Body of pancreas (tissue), 4 donors: ENCODE measurements around the gene PPHLN1. TPM values are rescaled to one million over a fixed set of nuclear protein-coding genes. Genes with fewer than 3 reads are reported as not detected.

Experiments
- ATAC-seq: fragments of 150-250 bp; one replicate; pipeline ENCODE4 v1.9.1; 2016
- DNase-seq, 4 donors: peaks; one replicate each; pipeline ENCODE4 v3.0.0-alpha.2; 2019
- H3K27ac ChIP-seq, 4 donors: fragments of 200-600 bp; sonication (generic); 1 replicate in 3 of 4; 2 replicates in 1 of 4; pipeline versions ENCODE4 v1.5.1 to v1.6.1; 2016 to 2019; ENCODE audit warnings: mild to moderate bottlenecking in 1 of 4, mixed read lengths in 1 of 4, moderate library complexity in 1 of 4
- H3K27me3 ChIP-seq, 2 donors: fragments of 200-600 bp; sonication (generic); one replicate each; pipeline ENCODE4 v1.6.0; 2016; ENCODE audit warnings: mild to moderate bottlenecking in 1 of 2
- H3K36me3 ChIP-seq, 2 donors: fragments of 200-600 bp; sonication (generic); replicated peaks in 1 of 2; 2 replicates each; pipeline ENCODE4 v1.5.1; 2016; ENCODE audit warnings: low read depth in 2 of 2; ENCODE audit not compliant: insufficient read depth in 1 of 2
- H3K4me1 ChIP-seq: fragments of 200-600 bp; sonication (generic); one replicate; pipeline ENCODE4 v1.6.0; 2016
- H3K4me3 ChIP-seq, 2 donors: fragments of 200-600 bp; sonication (generic); 1 replicate in 1 of 2; 2 replicates in 1 of 2; pipeline ENCODE4 v1.5.1; 2016 to 2019
- H3K9me3 ChIP-seq, 3 donors: fragments of 200-600 bp; sonication (generic); 1 replicate in 2 of 3; 2 replicates in 1 of 3; pipeline ENCODE4 v1.5.1; 2016
- POLR2A ChIP-seq, 3 donors: fragments of 450-650 bp; IDR thresholded peaks; one replicate each; pipeline ENCODE4 v1.6.1; 2016; ENCODE audit warnings: antibody characterized with exemption in 3 of 3, mild to moderate bottlenecking in 2 of 3
- WGBS, 2 donors: methylation state at CpG; one replicate each; pipeline ENCODE4 v1.1.5; 2017; 5-methylcytosine and 5-hydroxymethylcytosine counted together
- intact Hi-C: fragments of 100-400 bp; cut with DNase I; formaldehyde crosslinking; loops from one replicate; pipeline ENCODE4 v1.15.1; 2023
- total RNA-seq, 2 donors: library from RNA; depleted of rRNA; stranded (reverse); fragments of >200 nt; gene quantifications; one replicate each; pipeline ENCODE4 v1.1.0, GENCODE V29; 2016
- TF ChIP-seq, protein P1 (sequence below), 7 experiments: fragments of 450-650 bp in 4 of 7; fragments of 200-600 bp in 3 of 7; sonication (generic) in 3 of 7; IDR thresholded peaks; one replicate each; pipeline ENCODE4 v1.5.1; 2016 to 2019; ENCODE audit warnings: antibody characterized with exemption in 7 of 7

The PPHLN1 gene
- total RNA-seq, 2 donors from 2014 or later: 20.8 to 30.1 TPM

DNA sequence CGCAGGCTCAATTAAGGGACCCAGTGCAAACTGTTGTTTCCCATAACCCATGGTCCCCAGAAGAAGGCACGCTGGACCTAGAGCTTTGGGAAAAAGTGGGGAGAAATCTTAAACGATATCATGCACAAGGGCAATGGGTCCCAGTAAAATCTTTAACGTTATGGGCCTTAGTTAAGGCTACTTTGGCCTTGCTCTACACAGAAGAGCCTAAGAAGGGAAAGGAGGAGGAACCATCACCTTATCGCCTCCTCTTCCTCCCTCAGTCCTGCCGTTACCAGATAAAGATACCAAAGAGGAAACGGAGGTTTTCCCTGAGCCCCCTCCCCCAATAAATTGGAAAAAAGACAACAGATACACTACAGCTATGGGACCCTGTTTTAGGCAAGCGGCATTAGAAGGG, 116.9 kb downstream of the PPHLN1 start:
- Histone ChIP-seq H3K27me3 (no peaks in the 10 kb centered on the region), H3K27ac (no peak overlapping the region), H3K36me3 (no peaks in the 10 kb centered on the region), H3K4me1 (peaks cover 5% of the 10 kb centered on the region), H3K4me3 (no peak overlapping the region), H3K9me3 (no peaks in the 10 kb centered on the region)
- intact Hi-C loops: no loop called here
- ATAC-seq (no peak), DNase-seq (no peak)
- 93 to 96% methylated on average over 8 of the region's 8 CpGs for WGBS, 2 donors
- TF ChIP-seq, protein P1, sequence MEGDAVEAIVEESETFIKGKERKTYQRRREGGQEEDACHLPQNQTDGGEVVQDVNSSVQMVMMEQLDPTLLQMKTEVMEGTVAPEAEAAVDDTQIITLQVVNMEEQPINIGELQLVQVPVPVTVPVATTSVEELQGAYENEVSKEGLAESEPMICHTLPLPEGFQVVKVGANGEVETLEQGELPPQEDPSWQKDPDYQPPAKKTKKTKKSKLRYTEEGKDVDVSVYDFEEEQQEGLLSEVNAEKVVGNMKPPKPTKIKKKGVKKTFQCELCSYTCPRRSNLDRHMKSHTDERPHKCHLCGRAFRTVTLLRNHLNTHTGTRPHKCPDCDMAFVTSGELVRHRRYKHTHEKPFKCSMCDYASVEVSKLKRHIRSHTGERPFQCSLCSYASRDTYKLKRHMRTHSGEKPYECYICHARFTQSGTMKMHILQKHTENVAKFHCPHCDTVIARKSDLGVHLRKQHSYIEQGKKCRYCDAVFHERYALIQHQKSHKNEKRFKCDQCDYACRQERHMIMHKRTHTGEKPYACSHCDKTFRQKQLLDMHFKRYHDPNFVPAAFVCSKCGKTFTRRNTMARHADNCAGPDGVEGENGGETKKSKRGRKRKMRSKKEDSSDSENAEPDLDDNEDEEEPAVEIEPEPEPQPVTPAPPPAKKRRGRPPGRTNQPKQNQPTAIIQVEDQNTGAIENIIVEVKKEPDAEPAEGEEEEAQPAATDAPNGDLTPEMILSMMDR (IDR thresholded peaks at IDR 0.05): no peak
- TF ChIP-seq POLR2A (IDR thresholded peaks at IDR 0.05): no peak

DNA sequence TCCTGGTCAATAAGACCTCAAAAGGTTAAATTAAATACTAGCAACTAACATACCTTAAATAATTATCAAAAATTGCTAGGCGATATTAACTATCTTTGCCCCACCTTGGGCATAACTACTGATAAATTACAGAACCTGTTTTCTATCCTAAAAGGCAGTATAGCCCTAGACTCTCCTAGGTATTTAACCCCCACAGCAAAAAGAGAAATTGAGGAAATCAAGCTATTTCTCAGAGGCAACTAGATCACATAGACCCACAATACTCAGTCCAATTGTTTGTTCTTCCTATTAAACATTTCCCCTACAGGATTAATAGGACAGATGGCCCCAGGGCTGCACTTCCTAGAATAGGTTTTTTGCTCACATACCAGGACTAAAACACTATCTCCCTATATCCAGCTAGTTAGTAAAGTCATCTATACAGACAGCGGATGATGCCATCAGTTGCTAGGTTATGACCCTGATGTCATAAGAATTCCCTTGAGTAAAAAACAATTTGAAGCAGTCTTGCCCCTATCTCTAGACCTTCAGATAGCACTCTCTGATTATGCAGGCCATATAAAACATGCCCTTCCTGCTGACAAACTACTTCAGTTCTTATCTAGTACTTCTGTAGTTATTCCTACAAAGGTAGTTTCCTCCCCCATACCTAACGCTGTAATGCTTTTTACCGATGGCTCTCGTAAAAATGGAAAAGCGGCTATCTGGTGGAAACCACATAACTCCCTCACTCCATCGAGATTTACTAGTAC, 118.4 kb downstream of the PPHLN1 start:
- DNase-seq: no peak
- Histone ChIP-seq H3K4me1 (peaks cover 5% of the 10 kb centered on the region), H3K4me3 (no peak overlapping the region), H3K27ac (no peak overlapping the region), H3K27me3 (no peaks in the 10 kb centered on the region), H3K36me3 (no peaks in the 10 kb centered on the region), H3K9me3 (no peaks in the 10 kb centered on the region)
- WGBS, 2 donors: 93 to 97% methylated on average over 7 of the region's 7 CpGs
- no peak for TF ChIP-seq POLR2A (IDR thresholded peaks at IDR 0.05)
- TF ChIP-seq, protein P1 (IDR thresholded peaks at IDR 0.05): no peak
- intact Hi-C loops: no loop called here
- no peak for ATAC-seq

DNA sequence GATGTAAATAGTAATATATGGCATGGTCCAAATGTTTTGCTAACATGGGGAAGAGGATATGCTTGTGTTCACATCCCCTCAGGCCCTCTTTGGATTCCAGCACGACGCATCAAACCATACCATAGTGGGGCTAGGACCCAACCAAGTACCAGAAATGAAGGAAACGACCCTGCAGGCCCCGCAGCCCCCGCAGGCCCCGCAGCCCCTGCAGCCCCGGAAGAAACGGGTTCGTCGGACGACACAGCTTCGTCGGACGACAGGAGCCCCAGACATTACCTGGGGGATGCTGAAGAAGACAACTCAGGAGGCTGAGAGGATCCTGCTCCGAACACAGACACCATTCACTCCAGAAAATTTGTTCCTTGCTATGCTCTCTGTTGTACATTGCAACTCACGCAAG, 119.9 kb downstream of the PPHLN1 start:
- Histone ChIP-seq H3K36me3 (no peaks in the 10 kb centered on the region), H3K27me3 (no peaks in the 10 kb centered on the region), H3K4me1 (peaks cover 5% of the 10 kb centered on the region), H3K4me3 (no peak overlapping the region), H3K9me3 (no peaks in the 10 kb centered on the region), H3K27ac (no peak overlapping the region)
- intact Hi-C loops: no loop called here
- ATAC-seq: no peak
- TF ChIP-seq, protein P1 (IDR thresholded peaks at IDR 0.05): no peak
- no peak for TF ChIP-seq POLR2A (IDR thresholded peaks at IDR 0.05)
- WGBS, 2 donors: 94 to 96% methylated on average over 12 to 16 of the region's 16 CpGs
- no peak for DNase-seq

DNA sequence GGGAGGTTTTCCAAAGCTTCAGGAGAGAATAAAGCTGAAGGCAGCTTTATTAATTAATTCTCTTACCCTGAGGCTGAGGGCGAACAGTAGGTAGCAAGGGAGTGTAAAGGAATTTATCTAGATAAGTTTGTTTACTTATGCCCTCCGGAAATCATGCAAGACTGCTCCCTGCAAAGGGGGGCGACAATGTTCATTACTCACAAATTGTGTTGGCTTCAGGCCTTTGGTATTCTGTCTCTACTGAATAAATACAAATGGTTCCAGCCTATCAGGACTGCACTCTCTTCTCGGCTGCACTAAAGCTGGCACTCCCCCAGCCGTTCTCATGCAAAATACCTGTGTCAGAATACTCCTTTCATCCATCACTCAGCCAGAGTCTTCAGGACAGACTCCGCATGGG, 120.8 kb downstream of the PPHLN1 start:
- ATAC-seq (no peak), DNase-seq (no peak)
- H3K4me1 ChIP-seq: peaks cover 5% of the 10 kb centered on the region
- no peaks in the 10 kb centered on the region for H3K27me3 ChIP-seq
- no peaks in the 10 kb centered on the region for H3K36me3 ChIP-seq
- 44 to 56% methylated on average over 6 of the region's 6 CpGs for WGBS, 2 donors
- intact Hi-C loops: no loop called here
- H3K4me3 ChIP-seq: no peak overlapping the region
- no peak overlapping the region for H3K27ac ChIP-seq
- no peaks in the 10 kb centered on the region for H3K9me3 ChIP-seq
- TF ChIP-seq POLR2A (IDR thresholded peaks at IDR 0.05): no peak
- TF ChIP-seq, protein P1 (IDR thresholded peaks at IDR 0.05): no peak

DNA sequence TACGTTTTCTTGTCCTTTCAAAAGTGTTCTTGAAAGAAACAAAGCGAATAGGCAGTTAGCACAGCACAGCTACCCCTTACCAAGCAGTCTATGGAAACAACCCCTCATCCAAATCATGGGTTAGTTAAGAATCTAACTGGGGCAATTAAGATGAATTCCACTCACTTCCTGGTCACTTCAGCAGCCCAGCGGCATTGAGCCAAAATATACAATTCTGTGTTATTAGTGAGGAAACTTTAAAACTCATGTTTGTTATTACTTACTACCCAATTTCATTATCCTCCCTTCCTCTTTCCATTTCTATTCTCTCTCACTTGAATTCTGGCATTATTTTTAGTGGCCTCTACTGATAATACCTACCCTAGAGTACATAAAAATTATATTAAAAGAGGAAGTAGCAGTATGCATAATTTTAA, 121.4 kb downstream of the PPHLN1 start:
- Histone ChIP-seq H3K27ac (no peak overlapping the region), H3K27me3 (no peaks in the 10 kb centered on the region), H3K4me1 (peaks cover 5% of the 10 kb centered on the region), H3K4me3 (no peak overlapping the region), H3K9me3 (no peaks in the 10 kb centered on the region), H3K36me3 (no peaks in the 10 kb centered on the region)
- no peak for DNase-seq
- no peak for ATAC-seq
- intact Hi-C loops: no loop called here
- TF ChIP-seq POLR2A (IDR thresholded peaks at IDR 0.05): no peak
- TF ChIP-seq, protein P1 (IDR thresholded peaks at IDR 0.05): no peak
- WGBS, 2 donors: 78 to 80% methylated on average over 3 of the region's 3 CpGs
